ENCODE results near the gene ZNF346.

DNA sequence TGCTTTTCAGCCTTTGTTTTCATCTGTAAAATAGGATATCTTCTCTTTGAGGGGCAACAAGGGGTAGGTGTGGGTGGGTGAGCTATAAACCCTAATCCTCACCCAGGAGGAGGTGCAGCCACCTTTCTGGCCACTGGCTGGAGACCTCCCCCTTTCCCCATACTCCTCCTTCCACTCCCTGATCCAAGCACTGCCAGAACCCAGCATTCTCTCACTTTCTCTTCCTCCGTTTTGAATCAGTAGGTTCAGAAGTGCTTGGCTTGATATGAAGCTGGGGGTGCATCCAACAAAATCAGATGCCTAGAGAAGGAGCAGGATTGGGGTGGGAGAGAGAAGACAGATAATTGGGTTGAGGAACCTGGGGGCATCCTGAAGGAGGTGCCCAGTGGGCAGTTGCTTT lies 104.3 kb downstream of the ZNF346 start:
- TF ChIP-seq, protein P1, sequence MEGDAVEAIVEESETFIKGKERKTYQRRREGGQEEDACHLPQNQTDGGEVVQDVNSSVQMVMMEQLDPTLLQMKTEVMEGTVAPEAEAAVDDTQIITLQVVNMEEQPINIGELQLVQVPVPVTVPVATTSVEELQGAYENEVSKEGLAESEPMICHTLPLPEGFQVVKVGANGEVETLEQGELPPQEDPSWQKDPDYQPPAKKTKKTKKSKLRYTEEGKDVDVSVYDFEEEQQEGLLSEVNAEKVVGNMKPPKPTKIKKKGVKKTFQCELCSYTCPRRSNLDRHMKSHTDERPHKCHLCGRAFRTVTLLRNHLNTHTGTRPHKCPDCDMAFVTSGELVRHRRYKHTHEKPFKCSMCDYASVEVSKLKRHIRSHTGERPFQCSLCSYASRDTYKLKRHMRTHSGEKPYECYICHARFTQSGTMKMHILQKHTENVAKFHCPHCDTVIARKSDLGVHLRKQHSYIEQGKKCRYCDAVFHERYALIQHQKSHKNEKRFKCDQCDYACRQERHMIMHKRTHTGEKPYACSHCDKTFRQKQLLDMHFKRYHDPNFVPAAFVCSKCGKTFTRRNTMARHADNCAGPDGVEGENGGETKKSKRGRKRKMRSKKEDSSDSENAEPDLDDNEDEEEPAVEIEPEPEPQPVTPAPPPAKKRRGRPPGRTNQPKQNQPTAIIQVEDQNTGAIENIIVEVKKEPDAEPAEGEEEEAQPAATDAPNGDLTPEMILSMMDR (IDR thresholded peaks at IDR 0.05) = no peak
- no peak for TF ChIP-seq EP300 (IDR thresholded peaks at IDR 0.05)
- no peak for TF ChIP-seq POLR2A (IDR thresholded peaks at IDR 0.05)
- TF ChIP-seq POLR2AphosphoS5 (IDR thresholded peaks at IDR 0.05) = no peak

All from upper lobe of left lung (tissue), 4 donors.